Thyroid gland (tissue), 4 donors: ENCODE measurements around the gene PRKCE. TPM values are rescaled to one million over a fixed set of nuclear protein-coding genes. Genes with fewer than 3 reads are reported as not detected.

ENCODE experiments used
- DNase-seq, 2 donors: peaks; one replicate each; pipeline ENCODE4 v3.0.0-alpha.2; 2019
- H3K27ac ChIP-seq, 3 donors: fragments of 200-600 bp; sonication (generic); 1 replicate in 2 of 3; 2 replicates in 1 of 3; pipeline ENCODE4 v1.5.1; 2016 to 2019; ENCODE audit warnings: mild to moderate bottlenecking in 1 of 3, moderate library complexity in 1 of 3
- H3K27me3 ChIP-seq: fragments of 200-600 bp; sonication (generic); one replicate; pipeline ENCODE4 v1.5.1; 2019
- H3K36me3 ChIP-seq, 2 donors: fragments of 200-600 bp; sonication (generic); one replicate each; pipeline ENCODE4 v1.5.1; 2016 to 2019
- H3K4me1 ChIP-seq, 2 donors: fragments of 200-600 bp; sonication (generic); one replicate each; pipeline ENCODE4 v1.5.1; 2017 to 2019
- H3K4me3 ChIP-seq, 3 donors: fragments of 200-600 bp; sonication (generic); replicated peaks in 1 of 3; 1 replicate in 2 of 3; 2 replicates in 1 of 3; pipeline ENCODE4 v1.5.1; 2016; ENCODE audit warnings: mild to moderate bottlenecking in 1 of 3
- H3K9me3 ChIP-seq: fragments of 200-600 bp; sonication (generic); one replicate; pipeline ENCODE4 v1.5.1; 2017
- CTCF ChIP-seq, 6 experiments: fragments of 200-600 bp in 3 of 6; fragments of 450-650 bp in 3 of 6; sonication (generic) in 3 of 6; IDR thresholded peaks; one replicate each; pipeline ENCODE4 v1.5.1; 2016 to 2019; ENCODE audit warnings: antibody characterized with exemption in 6 of 6, mild to moderate bottlenecking in 2 of 6, inconsistent platforms in 1 of 6, moderate library complexity in 1 of 6
- POLR2A ChIP-seq, 2 donors: fragments of 450-650 bp; IDR thresholded peaks; one replicate each; pipeline ENCODE4 v1.6.1; 2017; ENCODE audit warnings: antibody characterized with exemption in 2 of 2, mild to moderate bottlenecking in 2 of 2, moderate library complexity in 1 of 2
- WGBS, 2 donors: methylation state at CpG; one replicate each; pipeline ENCODE4 v1.1.5; 2017; 5-methylcytosine and 5-hydroxymethylcytosine counted together
- intact Hi-C: fragments of 100-400 bp; cut with DNase I; formaldehyde crosslinking; loops from one replicate; pipeline ENCODE4 v1.15.1; 2023
- total RNA-seq, 4 donors: library from RNA; depleted of rRNA; stranded (reverse); fragments of >200 nt; gene quantifications; one replicate each; pipeline ENCODE4 v1.2.3, GENCODE V29; 2016

PRKCE gene
- total RNA-seq, 4 donors from 2014 or later = 8.4 to 35.3 (median 15.2) TPM

GRCh38 chr2:46020416-46020815 is 368.9 kb downstream of the PRKCE start:
- H3K4me3 ChIP-seq = no peak overlapping the region
- intact Hi-C loops = no loop called here
- H3K27me3 ChIP-seq = no peaks in the 10 kb centered on the region
- no peak overlapping the region for H3K27ac ChIP-seq
- no peaks in the 10 kb centered on the region for H3K36me3 ChIP-seq
- no peak for DNase-seq
- 98 to 99% methylated on average over 2 of the region's 2 CpGs for WGBS, 2 donors
- H3K4me1 ChIP-seq = peaks cover 6 to 16% of the 10 kb centered on the region in 2 donors
- TF ChIP-seq POLR2A (IDR thresholded peaks at IDR 0.05) = no peak
- no peaks in the 10 kb centered on the region for H3K9me3 ChIP-seq

GRCh38 chr2:46023165-46023854 is 371.8 kb downstream of the PRKCE start:
- peaks cover 0 to 13% of the 10 kb centered on the region in 2 donors for H3K4me1 ChIP-seq
- no peak overlapping the region for H3K27ac ChIP-seq
- 75 to 83% methylated on average over 3 of the region's 3 CpGs for WGBS, 2 donors
- H3K36me3 ChIP-seq = no peaks in the 10 kb centered on the region
- TF ChIP-seq POLR2A (IDR thresholded peaks at IDR 0.05) = no peak
- TF ChIP-seq CTCF (IDR thresholded peaks at IDR 0.05) = no peak
- no peak overlapping the region for H3K4me3 ChIP-seq
- no peaks in the 10 kb centered on the region for H3K27me3 ChIP-seq
- DNase-seq = no peak
- intact Hi-C loops = no loop called here
- H3K9me3 ChIP-seq = no peaks in the 10 kb centered on the region

- Histone ChIP-seq H3K36me3 (no peaks in the 10 kb centered on the region), H3K27me3 (no peaks in the 10 kb centered on the region), H3K4me3 (no peak overlapping the region), H3K4me1 (peaks cover 2 to 13% of the 10 kb centered on the region in 2 donors), H3K27ac (no peak overlapping the region), H3K9me3 (no peaks in the 10 kb centered on the region)
- intact Hi-C loops = no loop called here
- no peak for TF ChIP-seq POLR2A (IDR thresholded peaks at IDR 0.05)
- no peak for TF ChIP-seq CTCF (IDR thresholded peaks at IDR 0.05)
- WGBS, 2 donors = 83 to 89% methylated on average over 5 of the region's 5 CpGs
- no peak for DNase-seq
Observed at GRCh38 chr2:46024146-46024779, 372.8 kb downstream of the PRKCE start.

GRCh38 chr2:46025081-46025480 is 373.6 kb downstream of the PRKCE start:
- no peak for TF ChIP-seq CTCF (IDR thresholded peaks at IDR 0.05)
- TF ChIP-seq POLR2A (IDR thresholded peaks at IDR 0.05) = no peak
- H3K4me1 ChIP-seq = peaks cover 4 to 16% of the 10 kb centered on the region in 2 donors
- no peaks in the 10 kb centered on the region for H3K27me3 ChIP-seq
- no peak overlapping the region for H3K27ac ChIP-seq
- no peak overlapping the region for H3K4me3 ChIP-seq
- DNase-seq = peak; percentile 18 to 20
- 48 to 50% methylated on average over 6 of the region's 6 CpGs for WGBS, 2 donors
- intact Hi-C loops = no loop called here
- no peaks in the 10 kb centered on the region for H3K9me3 ChIP-seq
- no peaks in the 10 kb centered on the region for H3K36me3 ChIP-seq

GRCh38 chr2:46025676-46026075 is 374.2 kb downstream of the PRKCE start:
- no peaks in the 10 kb centered on the region for H3K9me3 ChIP-seq
- no peaks in the 10 kb centered on the region for H3K36me3 ChIP-seq
- H3K27me3 ChIP-seq = no peaks in the 10 kb centered on the region
- H3K4me1 ChIP-seq = peaks cover 5 to 16% of the 10 kb centered on the region in 2 donors
- H3K27ac ChIP-seq = no peak overlapping the region
- WGBS, 2 donors = 90 to 95% methylated on average over 1 of the region's 1 CpG
- intact Hi-C loops = no loop called here
- no peak overlapping the region for H3K4me3 ChIP-seq
- no peak for TF ChIP-seq CTCF (IDR thresholded peaks at IDR 0.05)
- no peak for TF ChIP-seq POLR2A (IDR thresholded peaks at IDR 0.05)
- no peak for DNase-seq
